Fibroblast of gingiva (primary cell): ENCODE measurements around the gene MAP7.
"Not testable (repeated sequence)": the region's sequence is repeated elsewhere in the genome, so short reads cannot be mapped to it uniquely, and the experiment has no call there.

ENCODE experiments used
- DNase-seq: peaks from one replicate; pipeline ENCODE4 v3.0.0-alpha.2; 2011; ENCODE audit warnings: low read depth

Gene MAP7

DNA sequence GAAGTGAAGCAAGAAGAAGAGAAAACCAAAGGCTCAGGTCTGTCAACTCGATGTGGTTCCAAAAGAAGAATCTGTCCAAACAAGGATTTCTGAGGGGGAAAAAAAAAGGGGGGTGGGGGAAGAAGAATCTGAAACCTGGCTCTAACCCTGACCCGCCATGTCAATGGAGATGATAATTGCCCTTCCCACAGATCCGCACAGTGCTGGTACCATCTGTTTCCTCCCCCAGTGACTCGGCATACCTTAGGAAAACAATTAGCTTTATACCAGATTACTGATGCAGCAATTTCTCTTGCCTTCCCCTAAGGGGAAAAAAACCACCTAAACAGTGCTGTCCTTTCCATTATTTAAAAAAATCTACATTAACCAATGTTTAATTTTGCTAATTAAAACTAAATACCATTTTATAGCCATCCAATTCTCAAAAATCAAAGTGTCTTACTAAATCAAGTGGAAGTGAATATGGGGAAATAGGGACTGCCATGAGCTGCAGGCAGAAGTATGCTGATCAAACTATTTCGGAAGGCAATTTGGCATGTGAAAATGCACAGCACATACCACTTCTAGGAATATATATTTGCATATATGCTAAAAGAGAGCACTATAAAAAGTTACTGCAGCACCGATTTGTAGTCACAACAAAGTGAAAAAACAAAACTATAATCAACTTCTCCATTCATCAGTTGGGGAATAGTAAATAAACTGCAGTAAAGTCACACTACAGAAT lies 46.8 kb downstream of the MAP7 start:
- no peak for DNase-seq

GRCh38 chr6:136502786-136503185 lies 47.4 kb downstream of the MAP7 start:
- DNase-seq: no peak

DNA sequence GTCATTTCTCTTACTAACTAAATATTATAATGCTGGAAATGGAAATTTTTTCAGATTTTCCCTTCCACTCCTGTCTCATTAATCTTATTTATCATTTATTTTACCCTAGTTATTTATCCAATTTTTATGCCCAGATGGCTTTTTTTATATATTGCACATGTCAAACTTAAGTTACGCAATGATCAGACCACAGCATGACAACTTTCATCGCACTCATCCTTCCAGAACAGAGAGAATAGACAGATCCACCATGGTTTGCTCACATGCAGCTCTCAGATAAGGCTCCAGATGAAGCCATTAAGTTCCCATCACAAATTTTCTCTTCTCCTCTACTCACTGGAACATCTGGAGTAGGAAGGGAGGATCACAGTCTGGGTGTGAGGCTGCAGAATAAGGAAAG lies 48.7 kb downstream of the MAP7 start:
- DNase-seq: no peak

DNA sequence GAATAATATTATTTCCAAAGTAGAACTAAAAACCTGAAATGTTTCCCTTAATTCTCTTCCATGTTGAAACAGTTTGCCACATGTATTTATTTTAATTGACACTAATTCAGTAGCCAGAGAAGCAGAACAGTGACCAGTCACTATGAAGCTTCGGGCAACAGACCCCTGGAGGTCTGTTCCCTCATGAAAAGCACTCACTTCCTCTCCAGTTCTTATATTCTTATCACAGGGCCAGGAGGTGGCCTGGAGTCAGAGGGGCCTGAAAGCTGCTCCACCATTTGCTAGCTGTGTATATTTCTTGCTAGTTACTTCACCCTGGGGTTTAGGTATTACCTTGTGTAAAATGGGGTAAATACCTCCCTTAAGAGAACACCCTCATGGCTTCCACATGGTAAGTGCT lies 49.1 kb downstream of the MAP7 start:
- no peak for DNase-seq

DNA sequence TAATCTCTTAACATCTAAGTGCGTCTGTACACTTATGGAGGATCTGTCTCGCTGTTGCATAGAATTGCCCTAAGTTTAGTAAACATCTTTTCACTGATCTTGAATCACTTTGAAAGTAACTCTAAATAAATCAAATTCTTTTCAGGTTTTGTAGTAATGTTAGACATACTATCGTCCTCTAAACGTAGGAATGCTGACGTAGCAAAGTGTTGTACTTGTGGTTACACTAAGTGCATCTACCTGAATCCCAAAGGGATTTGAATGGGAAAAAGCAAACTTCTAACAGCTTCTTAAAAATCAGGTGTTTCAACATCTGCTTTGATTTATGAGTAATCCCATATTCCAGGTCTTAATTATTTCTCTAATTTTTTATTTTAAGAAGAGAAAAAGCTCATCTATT lies 49.8 kb downstream of the MAP7 start:
- no peak for DNase-seq

GRCh38 chr6:136499370-136499769 lies 50.9 kb downstream of the MAP7 start:
- DNase-seq: no peak

DNA sequence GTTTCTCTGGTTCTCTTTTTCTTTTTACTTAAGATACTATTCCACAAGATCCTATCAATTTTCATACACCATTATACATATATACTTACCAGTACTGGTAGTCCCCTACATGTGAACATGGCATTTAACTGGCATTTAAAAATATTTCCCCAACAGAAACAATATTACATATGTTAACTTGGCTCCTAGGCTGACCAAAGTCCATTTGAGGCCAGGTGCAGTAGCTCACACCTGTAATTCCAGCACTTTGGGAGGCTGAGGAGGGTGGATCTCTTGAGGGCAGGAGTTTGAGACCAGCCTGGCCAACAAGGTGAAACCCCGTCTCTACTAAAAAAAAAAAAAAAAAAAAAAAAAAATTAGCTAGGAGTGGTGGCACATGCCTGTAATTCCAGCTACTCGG lies 53.8 kb downstream of the MAP7 start:
- DNase-seq: not testable (repeated sequence)

- DNase-seq: no peak
Measured at GRCh38 chr6:136494710-136495109, 55.5 kb downstream of the MAP7 start.

- no peak for DNase-seq
Measured at GRCh38 chr6:136494059-136494458, 56.2 kb downstream of the MAP7 start.

- no peak for DNase-seq
Measured at GRCh38 chr6:136492409-136492808, 57.8 kb downstream of the MAP7 start.

DNA sequence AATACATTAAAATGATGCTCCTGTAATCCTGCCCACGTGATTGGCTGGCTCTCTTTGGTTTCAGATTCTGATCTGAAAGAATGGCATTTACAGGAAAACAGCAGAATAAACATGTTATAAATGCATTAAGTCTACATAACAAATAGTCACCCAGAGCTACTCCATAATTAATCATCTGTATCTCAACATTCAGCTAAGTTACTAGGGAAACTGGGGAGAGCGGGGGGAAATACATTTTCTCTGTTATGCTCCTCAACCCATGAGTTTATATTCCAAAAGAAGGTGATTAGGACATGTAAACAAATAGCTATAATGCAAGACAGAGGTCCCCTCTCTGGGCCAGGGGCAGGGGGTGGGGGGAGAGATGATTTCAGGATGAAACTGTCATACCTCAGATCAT lies 58.5 kb downstream of the MAP7 start:
- no peak for DNase-seq

DNA sequence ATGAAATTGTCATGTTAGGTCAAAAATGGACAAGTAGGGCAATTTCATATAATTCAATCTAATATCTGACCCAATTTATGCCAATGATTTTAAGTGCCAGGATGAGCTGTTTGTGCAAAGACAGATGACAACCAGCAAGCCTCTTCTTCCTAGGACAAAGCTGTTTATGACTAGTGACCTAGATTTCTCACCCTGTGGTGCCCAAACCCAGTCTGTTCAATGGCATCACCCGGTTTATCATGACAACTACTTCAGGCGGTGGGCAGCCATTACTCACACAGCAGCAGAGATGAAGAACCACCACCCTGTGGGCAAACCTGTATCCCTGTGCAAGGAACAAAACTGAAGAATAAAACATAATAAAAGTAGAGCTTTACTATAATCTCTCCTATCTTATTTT lies 59.0 kb downstream of the MAP7 start:
- DNase-seq: no peak

- DNase-seq: not testable (repeated sequence)
Measured at GRCh38 chr6:136489689-136490033, 60.6 kb downstream of the MAP7 start.

DNA sequence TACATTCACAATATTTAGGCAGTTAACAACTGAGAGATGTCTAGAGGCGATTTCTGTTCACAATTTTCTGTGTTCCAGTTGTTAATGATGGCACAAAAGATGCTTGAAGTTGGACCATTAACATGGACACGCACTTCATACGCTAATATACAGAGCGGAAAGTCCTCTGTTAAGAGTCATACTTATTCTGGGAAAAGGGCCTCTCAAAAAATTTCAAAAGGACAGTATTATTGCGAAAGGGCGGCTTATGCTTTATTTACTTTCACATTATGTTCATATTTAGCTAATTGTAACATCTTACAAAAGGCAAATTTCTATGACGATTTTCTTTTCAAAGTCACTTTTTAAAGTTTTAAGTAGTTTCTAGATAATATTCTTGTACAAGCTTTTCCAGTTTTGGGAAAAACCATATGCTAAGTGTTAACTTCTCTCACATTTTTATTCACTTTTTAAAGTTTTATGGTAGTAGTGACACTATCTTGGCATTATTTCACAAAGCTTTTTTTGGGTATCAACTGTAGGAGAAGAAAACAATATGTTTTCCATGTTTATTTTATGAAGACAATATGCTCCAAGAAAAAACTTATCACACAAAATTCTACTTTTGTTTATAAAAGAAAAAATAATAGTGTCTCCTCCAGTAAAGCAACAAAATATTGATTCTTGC lies 62.3 kb downstream of the MAP7 start:
- DNase-seq: peak; percentile 86

GRCh38 chr6:136486357-136486756 lies 63.9 kb downstream of the MAP7 start:
- peak; percentile 49 for DNase-seq

DNA sequence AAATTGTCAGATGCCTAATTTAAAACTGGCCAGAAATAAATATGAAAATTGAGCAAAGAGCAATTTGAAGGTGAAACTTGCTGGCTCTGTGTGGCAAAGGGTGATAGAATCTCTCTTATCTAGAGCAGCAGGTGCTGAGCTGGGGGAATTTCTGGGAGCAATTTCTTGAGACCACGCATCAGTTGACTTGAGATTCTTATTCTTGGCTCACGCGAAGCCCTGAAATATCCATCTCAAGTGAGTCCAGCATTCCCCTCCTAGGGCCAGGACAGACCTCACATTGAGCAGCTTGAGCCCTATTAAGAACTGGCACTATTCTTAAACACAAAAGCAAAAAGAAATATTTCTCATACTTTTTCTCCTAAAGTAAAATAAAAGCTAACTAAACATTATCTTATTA lies 66.3 kb downstream of the MAP7 start:
- DNase-seq: no peak

GRCh38 chr6:136483005-136483404 lies 67.2 kb downstream of the MAP7 start:
- DNase-seq: not testable (repeated sequence)

DNA sequence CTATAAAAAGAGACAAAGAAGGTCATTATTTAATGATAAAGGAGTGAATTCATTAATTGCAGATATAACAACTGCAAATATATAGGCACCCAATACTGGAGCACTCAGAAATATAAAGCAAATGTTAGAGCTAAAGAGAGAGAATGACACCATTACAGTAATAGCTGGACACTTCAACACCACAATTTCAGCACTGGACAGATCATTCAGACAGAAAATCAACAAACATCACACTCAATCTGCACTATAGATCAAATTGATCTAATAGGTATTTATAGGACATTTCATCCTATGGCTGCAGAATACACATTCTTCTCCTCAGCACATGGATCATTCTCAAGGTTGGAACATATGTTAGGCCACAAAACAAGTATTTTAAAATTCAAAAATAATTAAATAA lies 72.7 kb downstream of the MAP7 start:
- DNase-seq: no peak

DNA sequence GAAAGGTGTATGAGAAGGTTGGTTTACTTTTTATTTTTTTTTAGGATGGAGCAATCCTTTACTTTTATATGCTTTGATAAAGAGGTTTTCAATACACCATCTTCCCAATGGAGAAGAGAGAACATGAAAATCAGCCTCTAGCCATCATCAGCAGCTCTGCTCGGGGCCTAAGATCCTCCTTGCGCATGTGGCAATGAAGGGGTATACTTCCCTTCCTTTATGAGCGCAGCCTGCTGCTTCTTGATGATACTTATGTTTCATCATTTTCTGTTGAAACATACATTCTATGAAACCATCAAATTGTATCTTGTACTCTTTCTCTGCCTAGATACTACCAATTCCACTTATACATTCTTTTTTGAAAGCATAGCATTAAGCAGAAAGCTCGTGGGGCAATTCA lies 74.5 kb downstream of the MAP7 start:
- DNase-seq: no peak

DNA sequence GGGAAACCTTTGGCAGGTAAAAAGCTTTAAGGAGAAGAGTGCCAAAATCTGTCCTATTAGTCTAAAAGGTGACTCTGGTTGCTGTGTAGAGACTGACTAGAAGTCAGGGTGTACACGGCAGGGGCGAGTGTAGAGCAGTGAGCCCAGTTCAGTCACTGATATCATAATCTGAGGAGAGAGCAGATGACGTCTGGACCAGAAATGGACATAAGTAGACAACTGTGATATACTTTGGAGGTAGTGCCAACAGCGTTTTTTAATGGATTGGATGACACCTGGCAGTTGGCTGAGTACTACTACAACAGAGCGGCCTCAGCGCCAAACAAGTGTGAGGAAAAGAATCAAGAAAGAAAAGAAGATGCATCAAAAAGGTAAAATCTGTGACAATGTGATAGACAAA lies 76.0 kb downstream of the MAP7 start:
- no peak for DNase-seq

GRCh38 chr6:136471922-136472321 lies 78.3 kb downstream of the MAP7 start:
- no peak for DNase-seq

- no peak for DNase-seq
Measured at GRCh38 chr6:136471372-136471771, 78.8 kb downstream of the MAP7 start.

- no peak for DNase-seq
Measured at GRCh38 chr6:136470044-136470443, 80.2 kb downstream of the MAP7 start.

DNA sequence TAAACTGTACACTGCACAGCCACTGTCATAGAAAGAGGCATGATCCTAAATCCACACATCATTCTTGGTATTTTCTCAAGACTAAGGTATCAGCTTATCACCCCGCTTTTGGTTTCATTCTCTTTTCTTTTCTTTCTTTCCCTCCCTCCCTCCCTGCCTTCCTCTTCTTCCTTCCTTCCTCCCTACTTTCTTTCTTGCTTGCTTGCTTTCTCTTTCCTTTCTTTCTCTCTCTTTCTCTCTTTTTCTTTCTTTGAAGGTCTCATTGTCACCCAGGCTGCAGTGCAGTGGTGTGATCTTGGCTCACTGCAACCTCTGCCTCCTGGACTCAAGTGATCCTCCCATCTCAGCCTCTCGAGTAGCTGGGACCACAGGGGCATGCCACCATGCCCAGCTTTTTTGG lies 81.1 kb downstream of the MAP7 start:
- no peak for DNase-seq
